ENCODE data around the gene IL7R. TPM values are rescaled to one million over a fixed set of nuclear protein-coding genes. Genes with fewer than 3 reads are reported as not detected.

IL7R gene
- total and polyA plus RNA-seq, 2 donors (not counting 3 experiments of a cell fraction or from before 2014, with no cell fraction given): 1.0 to 1.2 TPM

DNA sequence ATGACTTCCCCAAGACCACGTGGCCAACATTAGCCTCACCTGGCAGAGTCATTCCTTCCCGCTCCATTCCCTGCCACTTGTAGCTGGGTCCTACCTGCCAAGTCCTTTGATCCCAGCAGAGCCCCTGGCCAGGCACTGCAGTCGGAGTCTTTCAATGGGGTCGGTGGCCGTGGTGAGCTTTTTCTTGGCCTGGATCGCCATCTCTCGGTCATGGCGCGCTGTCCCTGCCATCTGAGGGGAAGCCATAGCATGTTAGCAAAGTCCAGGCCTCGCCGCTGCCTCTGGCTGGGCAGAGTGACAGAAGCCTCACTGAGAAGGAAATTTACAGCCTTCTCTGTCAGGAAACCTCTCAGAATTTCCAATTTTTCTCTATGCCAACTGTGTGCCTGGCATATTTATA, 64.2 kb downstream of the IL7R start:
- BruUV-seq (replicated peaks): no TSS peak
- DNase-seq (ENCODE audit: low read depth, low spot score) (no peak), FAIRE-seq (no peak)
- ChIA-PET POLR2A (no interaction called here), CTCF (interaction anchor here (0.9 to 4.7 kb wide), 10 partner anchors 14 to 832 kb away, joined by 3 to 98 read pairs (median 4); no protein-coding TSS in a partner anchor)
- H3K79me2 ChIP-seq (ENCODE audit: control insufficient read depth, insufficient read depth, low read length): no peaks in the 10 kb centered on the region
- H3K4me2 ChIP-seq (ENCODE audit: insufficient read depth, low read length): no peak overlapping the region
- no peak overlapping the region for H3K27ac ChIP-seq (ENCODE audit: insufficient read depth, low read depth, low read length)
- no peaks in the 10 kb centered on the region for H3K9me1 ChIP-seq (replicated peaks; ENCODE audit: control insufficient read depth, extremely low read depth, insufficient read depth, low read length)
- H3K4me1 ChIP-seq (ENCODE audit: control insufficient read depth, extremely low read depth, insufficient read depth, low read length): no peaks in the 10 kb centered on the region
- H3K9ac ChIP-seq (replicated peaks; ENCODE audit: extremely low read depth, insufficient read depth, low read length): no peak overlapping the region
- H4K20me1 ChIP-seq (replicated peaks; ENCODE audit: control insufficient read depth, extremely low read depth, insufficient read depth, low read length): no peaks in the 10 kb centered on the region
- no peak overlapping the region for H3K4me3 ChIP-seq (replicated peaks in 1 of 3; ENCODE audit: insufficient read depth in 1 of 3, low read depth in 1 of 3, low read length in 3 of 3)
- TF ChIP-seq, protein P1, sequence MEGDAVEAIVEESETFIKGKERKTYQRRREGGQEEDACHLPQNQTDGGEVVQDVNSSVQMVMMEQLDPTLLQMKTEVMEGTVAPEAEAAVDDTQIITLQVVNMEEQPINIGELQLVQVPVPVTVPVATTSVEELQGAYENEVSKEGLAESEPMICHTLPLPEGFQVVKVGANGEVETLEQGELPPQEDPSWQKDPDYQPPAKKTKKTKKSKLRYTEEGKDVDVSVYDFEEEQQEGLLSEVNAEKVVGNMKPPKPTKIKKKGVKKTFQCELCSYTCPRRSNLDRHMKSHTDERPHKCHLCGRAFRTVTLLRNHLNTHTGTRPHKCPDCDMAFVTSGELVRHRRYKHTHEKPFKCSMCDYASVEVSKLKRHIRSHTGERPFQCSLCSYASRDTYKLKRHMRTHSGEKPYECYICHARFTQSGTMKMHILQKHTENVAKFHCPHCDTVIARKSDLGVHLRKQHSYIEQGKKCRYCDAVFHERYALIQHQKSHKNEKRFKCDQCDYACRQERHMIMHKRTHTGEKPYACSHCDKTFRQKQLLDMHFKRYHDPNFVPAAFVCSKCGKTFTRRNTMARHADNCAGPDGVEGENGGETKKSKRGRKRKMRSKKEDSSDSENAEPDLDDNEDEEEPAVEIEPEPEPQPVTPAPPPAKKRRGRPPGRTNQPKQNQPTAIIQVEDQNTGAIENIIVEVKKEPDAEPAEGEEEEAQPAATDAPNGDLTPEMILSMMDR (IDR thresholded peaks at IDR 0.05; ENCODE audit: extremely low read depth in 1 of 2, insufficient read depth in 1 of 2, low read depth in 1 of 2, low read length in 2 of 2): peak; percentile 8 to 25
- no peak for TF ChIP-seq MYC (IDR thresholded peaks at IDR 0.05; ENCODE audit: low read depth, low read length)
- no peaks in the 10 kb centered on the region for H3K36me3 ChIP-seq (ENCODE audit: control insufficient read depth in 2 of 2, extremely low read depth in 1 of 2, insufficient read depth in 2 of 2, low read length in 2 of 2)
- dilution Hi-C loops (cut with MboI; ENCODE audit: extremely low pct_ligation_motif_present, low sequenced_read_pairs) (no loop called here), intact Hi-C loops (cut with micrococcal nuclease) (loop anchor here (1.0 kb wide), 1 partner anchor 270 kb away; no protein-coding TSS in a partner anchor)
- H3K9me3 ChIP-seq (replicated peaks; ENCODE audit: control insufficient read depth, insufficient read depth, low read length): no peaks in the 10 kb centered on the region
- no peak overlapping the region for H2AFZ ChIP-seq (ENCODE audit: low read depth, low read length)
- peaks cover 0 to 3% of the 10 kb centered on the region in 2 experiments for H3K27me3 ChIP-seq (ENCODE audit: control insufficient read depth in 2 of 2, insufficient read depth in 2 of 2, low read length in 2 of 2)

DNA sequence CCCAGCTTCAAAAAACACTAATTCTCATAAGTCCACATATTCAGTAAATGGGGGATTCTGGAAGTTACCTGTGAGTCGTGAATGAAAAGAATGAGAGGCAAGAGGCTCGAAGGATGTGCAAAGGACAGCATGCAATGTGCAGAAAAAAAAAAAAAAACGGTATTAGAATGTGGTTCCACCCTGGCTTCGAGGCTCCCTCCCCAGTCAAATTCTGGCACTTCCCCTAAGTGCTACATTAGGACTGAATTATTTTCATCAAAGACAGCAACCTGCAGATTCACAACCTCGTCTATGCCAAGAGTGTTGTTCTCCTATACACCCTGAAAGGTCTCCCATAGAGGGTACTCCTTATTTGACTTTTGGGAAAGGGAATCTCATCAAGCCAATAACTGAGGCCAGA, 65.2 kb downstream of the IL7R start:
- Histone ChIP-seq H3K27me3 (ENCODE audit: control insufficient read depth in 2 of 2, insufficient read depth in 2 of 2, low read length in 2 of 2) (peaks cover 0 to 3% of the 10 kb centered on the region in 2 experiments), H3K4me2 (ENCODE audit: insufficient read depth, low read length) (no peak overlapping the region), H3K9me1 (replicated peaks; ENCODE audit: control insufficient read depth, extremely low read depth, insufficient read depth, low read length) (no peaks in the 10 kb centered on the region), H4K20me1 (replicated peaks; ENCODE audit: control insufficient read depth, extremely low read depth, insufficient read depth, low read length) (no peaks in the 10 kb centered on the region), H3K9me3 (replicated peaks; ENCODE audit: control insufficient read depth, insufficient read depth, low read length) (no peaks in the 10 kb centered on the region), H3K4me3 (replicated peaks in 1 of 3; ENCODE audit: insufficient read depth in 1 of 3, low read depth in 1 of 3, low read length in 3 of 3) (no peak overlapping the region), H3K79me2 (ENCODE audit: control insufficient read depth, insufficient read depth, low read length) (no peaks in the 10 kb centered on the region), H3K36me3 (ENCODE audit: control insufficient read depth in 2 of 2, extremely low read depth in 1 of 2, insufficient read depth in 2 of 2, low read length in 2 of 2) (no peaks in the 10 kb centered on the region), H3K4me1 (ENCODE audit: control insufficient read depth, extremely low read depth, insufficient read depth, low read length) (no peaks in the 10 kb centered on the region), H3K27ac (ENCODE audit: insufficient read depth, low read depth, low read length) (no peak overlapping the region), H2AFZ (ENCODE audit: low read depth, low read length) (no peak overlapping the region), H3K9ac (replicated peaks; ENCODE audit: extremely low read depth, insufficient read depth, low read length) (no peak overlapping the region)
- BruUV-seq (replicated peaks): no TSS peak
- dilution Hi-C loops (cut with MboI; ENCODE audit: extremely low pct_ligation_motif_present, low sequenced_read_pairs) (no loop called here), intact Hi-C loops (cut with micrococcal nuclease) (loop anchor here (1.0 kb wide), 1 partner anchor 271 kb away; no protein-coding TSS in a partner anchor)
- FAIRE-seq (no peak), DNase-seq (ENCODE audit: low read depth, low spot score) (no peak)
- TF ChIP-seq FOS (IDR thresholded peaks at IDR 0.05; ENCODE audit: borderline replicate concordance, insufficient read depth, low read length) (no peak), POLR2AphosphoS5 (IDR thresholded peaks at IDR 0.05; ENCODE audit: insufficient read depth, low read depth, low read length) (no peak), GATA2 (IDR thresholded peaks at IDR 0.05; ENCODE audit: insufficient read depth, insufficient read length, low read depth, low read length) (no peak), POLR2A (IDR thresholded peaks at IDR 0.05; ENCODE audit: low read depth, low read length) (no peak), MYC (IDR thresholded peaks at IDR 0.05; ENCODE audit: low read depth, low read length) (no peak), EZH2 (IDR thresholded peaks at IDR 0.05; ENCODE audit: borderline replicate concordance, low read depth, low read length, severe bottlenecking) (no peak), JUN (IDR thresholded peaks at IDR 0.05; ENCODE audit: borderline replicate concordance, insufficient read depth, insufficient read length, low read depth) (no peak)
- TF ChIP-seq, protein P1 (IDR thresholded peaks at IDR 0.05; ENCODE audit: extremely low read depth in 1 of 2, insufficient read depth in 1 of 2, low read depth in 1 of 2, low read length in 2 of 2): no peak
- TF ChIP-seq, protein P2, sequence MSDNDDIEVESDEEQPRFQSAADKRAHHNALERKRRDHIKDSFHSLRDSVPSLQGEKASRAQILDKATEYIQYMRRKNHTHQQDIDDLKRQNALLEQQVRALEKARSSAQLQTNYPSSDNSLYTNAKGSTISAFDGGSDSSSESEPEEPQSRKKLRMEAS (IDR thresholded peaks at IDR 0.05; ENCODE audit: insufficient read depth, insufficient read length): no peak
- POLR2A ChIA-PET: no interaction called here
- CTCF ChIA-PET: interaction anchor here (0.6 to 4.7 kb wide), 4 partner anchors 92 to 271 kb away, joined by 6 to 98 read pairs (median 23); no protein-coding TSS in a partner anchor

Data from endothelial cell of umbilical vein (primary cell).